Astrocyte (in vitro differentiated cells and primary cell): ENCODE results near the gene ADAM19.

Experiments used
- EZH2 ChIP-seq: IDR thresholded peaks from 2 replicates; pipeline ENCODE4 v1.6.1; 2012; ENCODE audit warnings: mild to moderate bottlenecking, low read length, inconsistent platforms; ENCODE audit not compliant: insufficient read depth
- TF ChIP-seq, protein P1 (sequence below): IDR thresholded peaks from 2 replicates; pipeline ENCODE4 v1.5.1; 2011; ENCODE audit warnings: low read depth, mild to moderate bottlenecking, inconsistent platforms, low read length, moderate library complexity; ENCODE audit not compliant: insufficient read depth

DNA sequence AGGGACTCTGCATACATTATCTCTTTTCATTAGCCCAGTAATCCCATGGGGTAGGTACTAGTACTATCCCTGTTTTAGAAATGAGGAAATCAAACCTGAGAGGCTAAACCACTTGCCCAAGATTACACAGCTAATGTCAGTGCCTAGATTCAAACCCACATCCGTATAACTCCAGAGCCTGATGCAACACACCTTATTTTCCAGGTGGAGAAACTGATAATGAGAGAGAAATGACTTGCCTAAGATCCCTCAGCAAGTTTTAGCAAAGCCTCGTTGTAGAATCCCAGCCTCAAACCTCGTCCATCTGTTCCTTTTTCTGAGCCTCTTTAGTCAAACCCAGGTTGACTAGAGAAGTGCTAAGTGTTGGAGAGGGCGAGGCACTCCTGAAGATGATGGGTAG, 1.1 kb upstream of the ADAM19 start:
- TF ChIP-seq, protein P1, sequence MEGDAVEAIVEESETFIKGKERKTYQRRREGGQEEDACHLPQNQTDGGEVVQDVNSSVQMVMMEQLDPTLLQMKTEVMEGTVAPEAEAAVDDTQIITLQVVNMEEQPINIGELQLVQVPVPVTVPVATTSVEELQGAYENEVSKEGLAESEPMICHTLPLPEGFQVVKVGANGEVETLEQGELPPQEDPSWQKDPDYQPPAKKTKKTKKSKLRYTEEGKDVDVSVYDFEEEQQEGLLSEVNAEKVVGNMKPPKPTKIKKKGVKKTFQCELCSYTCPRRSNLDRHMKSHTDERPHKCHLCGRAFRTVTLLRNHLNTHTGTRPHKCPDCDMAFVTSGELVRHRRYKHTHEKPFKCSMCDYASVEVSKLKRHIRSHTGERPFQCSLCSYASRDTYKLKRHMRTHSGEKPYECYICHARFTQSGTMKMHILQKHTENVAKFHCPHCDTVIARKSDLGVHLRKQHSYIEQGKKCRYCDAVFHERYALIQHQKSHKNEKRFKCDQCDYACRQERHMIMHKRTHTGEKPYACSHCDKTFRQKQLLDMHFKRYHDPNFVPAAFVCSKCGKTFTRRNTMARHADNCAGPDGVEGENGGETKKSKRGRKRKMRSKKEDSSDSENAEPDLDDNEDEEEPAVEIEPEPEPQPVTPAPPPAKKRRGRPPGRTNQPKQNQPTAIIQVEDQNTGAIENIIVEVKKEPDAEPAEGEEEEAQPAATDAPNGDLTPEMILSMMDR: no peak
- no peak for TF ChIP-seq EZH2
